ENCODE data around the gene PRR19.

PRR19 gene

GRCh38 chr19:42303101-42303464 lies 1.2 kb downstream of the PRR19 start:
- DNase-seq = no peak

DNA sequence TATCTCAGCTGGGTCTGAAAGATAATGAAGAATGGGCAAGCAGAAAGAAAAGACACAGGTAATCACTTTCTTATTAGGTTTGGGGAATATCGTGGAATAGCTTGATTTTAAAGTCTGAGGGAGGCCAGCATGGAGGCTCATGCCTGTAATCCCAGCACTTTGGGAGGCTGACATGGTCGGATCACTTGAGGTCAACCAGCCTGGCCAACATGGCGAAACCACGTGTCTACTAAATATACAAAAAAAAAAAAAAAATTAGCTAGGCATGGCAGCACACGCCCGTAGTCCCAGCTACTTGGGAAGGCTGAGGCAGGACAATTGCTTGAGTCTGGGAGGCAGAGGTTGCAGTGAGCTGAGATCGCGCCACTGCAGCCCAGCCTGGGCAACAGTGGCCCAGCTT lies 1.9 kb downstream of the PRR19 start:
- no peak for DNase-seq

DNA sequence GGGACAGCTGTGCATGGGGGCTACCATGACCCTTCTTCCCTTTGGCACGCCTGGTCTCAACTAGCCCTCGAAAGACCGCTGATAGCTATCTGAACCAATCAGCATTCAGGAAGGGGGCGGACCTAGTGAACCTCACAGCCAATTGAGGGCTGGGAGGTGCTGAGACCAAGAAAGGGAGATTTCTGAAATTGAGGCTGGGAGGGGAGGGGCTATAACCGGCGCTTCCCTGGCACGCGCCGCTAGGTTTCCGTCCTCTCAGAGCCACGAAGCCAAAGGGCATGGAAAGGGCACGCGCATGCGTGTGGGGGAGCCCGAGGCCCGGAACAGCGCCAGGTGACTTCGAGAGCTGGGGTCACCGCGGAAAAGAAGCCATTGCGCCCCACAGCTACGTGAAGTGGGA lies 4.7 kb downstream of the PRR19 start:
- no peak for DNase-seq

GRCh38 chr19:42309686-42310085 lies 7.8 kb downstream of the PRR19 start:
- no peak for DNase-seq

DNA sequence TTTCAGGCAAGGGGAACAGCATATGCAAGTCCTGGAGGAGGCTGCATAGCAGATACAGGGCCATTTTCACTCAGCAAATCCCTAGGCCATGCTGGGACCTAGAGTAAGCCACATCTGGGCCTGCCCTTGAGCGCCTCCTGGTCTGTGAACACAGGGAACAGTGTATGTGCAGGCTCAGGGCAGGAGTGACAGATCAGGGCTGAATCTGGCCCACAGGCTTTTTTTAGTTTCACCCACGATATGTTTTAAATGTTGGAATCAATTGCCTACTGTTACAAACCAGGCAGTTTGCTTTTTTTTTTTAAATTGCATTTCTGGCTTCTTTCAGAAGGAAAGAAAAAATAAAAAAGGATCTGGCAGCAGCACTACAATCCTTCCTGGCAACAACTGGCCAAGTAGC lies 9.7 kb downstream of the PRR19 start:
- no peak for DNase-seq

GRCh38 chr19:42312370-42312769 lies 10.4 kb downstream of the PRR19 start:
- DNase-seq = no peak

DNA sequence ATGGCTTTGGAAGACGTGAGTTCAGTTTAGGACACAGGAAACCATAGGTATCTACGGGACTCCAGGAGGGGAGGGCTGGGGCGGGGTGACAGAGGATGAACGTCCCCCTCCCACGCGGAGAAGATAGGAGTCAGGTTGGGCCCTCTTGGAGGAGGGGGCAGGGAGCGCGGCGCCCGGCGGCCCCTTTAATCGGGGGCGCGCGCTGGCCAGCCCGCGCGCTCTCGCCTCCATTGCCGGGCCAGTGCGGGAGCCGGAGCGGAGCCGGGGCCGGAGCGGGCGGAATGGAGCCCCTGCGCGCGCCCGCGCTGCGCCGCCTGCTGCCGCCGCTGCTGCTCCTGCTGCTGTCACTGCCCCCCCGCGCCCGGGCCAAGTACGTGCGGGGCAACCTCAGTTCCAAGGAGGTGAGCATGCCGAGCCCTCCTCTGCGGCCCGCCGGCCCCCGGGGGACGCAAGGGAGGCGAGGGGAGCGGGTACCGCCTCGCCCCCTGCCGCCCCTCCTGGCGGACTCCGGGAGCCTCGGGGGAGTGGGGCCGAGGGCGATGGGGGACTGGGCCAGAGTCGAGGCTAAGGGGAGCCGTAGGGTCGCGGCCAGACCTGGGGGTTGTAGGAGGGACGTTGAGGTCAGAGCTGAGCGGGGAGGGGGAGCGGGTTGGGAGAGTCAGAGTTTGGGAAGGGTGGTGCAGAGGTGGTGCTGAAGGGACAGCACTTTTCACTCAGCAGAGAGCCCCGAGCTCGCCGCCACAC lies 11.3 kb downstream of the PRR19 start, which contains the start of gene TMEM145:
Gene TMEM145, plus strand, starts transcription at position 214 of the 744 bp plus-strand sequence. Its CDS starts 68 bp downstream, at position 282.
- DNase-seq = peak; percentile 46

DNA sequence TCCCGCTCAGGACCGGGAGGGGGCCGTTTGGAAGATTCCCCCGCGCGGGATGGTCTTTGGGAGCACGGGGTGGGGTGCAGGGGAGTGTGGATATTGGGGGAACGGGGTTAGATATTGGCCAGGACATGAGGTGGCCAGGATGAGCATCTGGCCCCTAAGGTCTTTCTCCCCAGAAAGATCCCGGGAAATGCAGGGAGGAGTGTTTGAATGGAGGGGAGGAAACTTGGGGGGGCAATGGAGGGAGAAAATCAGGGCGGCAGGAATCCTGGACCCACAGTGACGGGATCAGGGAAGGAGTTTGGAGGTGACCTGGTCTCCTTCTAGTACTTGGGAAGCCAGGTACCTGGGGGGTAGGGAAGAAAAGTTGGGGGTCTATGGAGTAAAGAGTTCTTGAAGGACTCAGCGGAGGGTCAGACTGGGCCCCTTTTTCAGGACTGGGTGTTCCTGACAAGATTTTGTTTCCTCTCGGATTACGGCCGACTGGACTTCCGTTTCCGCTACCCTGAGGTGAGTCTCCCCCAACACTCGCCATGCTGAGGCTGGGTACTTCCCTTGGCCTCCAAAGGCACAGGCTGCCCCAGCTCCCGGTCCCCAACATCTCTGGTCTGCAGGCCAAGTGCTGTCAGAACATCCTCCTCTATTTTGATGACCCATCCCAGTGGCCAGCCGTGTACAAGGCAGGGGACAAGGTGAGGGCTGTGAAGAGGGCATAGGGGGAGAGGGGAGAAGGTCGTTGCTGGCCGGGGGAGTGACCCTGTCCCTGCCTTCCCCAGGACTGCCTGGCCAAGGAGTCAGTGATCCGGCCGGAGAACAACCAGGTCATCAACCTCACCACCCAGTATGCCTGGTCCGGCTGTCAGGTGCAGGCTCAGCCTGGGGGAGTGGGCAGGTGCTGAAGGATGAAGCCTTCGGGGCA lies 12.2 kb downstream of the PRR19 start:
- no peak for DNase-seq

GRCh38 chr19:42315024-42315423 lies 13.1 kb downstream of the PRR19 start:
- DNase-seq = no peak

DNA sequence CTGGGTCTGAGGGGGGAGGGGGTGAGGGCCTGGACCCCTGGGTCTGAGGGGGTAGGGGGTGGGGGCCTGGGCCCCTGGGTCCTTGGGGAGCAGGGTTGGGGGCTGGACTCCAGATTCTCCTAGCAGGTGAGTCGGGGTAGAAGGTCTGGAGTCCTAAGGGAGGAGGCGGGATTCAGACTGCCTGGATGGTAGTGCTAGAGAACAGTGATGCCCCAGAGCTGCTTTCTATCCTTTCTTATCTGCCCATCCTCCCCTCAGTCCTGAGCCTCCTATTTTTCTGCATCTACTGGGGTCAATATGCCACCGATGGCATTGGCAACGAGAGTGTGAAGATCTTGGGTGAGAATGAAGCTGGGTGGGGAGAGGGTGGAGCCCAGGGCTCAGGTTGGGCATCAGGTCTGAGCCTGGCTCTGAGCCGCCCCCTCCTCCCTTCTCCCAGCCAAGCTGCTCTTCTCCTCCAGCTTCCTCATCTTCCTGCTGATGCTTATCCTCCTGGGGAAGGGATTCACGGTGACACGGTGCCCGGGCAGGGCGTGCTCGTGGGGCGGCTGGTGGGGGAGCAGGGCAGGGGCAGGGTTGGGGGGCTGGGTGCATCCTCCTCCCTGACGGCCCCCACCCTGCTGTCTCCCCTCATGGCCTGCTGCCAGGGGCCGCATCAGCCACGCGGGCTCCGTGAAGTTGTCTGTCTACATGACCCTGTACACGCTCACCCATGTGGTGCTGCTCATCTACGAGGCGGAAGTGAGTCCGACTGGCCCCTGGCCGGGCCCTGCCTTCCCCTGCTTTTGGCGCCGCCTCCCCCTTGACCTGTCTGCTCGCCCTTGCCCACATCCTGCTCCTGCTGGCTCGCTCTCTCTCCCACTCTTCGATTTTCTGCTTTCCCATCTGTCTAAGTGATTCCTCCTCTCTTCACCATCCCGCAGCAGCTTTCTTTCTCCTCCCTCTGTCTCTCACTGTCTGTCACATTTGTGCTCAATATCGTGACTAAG lies 14.6 kb downstream of the PRR19 start:
- DNase-seq = peak; percentile 58

DNA sequence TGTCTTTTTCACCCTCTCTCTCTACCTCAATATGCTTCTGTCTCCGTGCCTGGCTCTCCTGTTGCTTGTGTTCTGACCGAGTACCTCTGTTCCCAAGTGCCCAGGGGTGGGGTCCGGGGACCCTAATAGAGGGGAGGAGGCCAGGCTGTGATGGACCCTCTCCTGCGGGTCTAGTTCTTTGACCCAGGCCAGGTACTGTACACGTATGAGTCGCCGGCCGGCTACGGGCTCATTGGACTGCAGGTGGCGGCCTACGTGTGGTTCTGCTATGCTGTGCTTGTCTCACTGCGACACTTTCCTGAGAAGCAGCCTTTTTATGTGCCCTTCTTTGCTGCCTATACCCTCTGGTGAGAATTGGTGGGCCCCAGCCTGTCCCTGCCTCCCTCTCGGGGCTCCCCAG lies 15.6 kb downstream of the PRR19 start:
- DNase-seq = no peak

DNA sequence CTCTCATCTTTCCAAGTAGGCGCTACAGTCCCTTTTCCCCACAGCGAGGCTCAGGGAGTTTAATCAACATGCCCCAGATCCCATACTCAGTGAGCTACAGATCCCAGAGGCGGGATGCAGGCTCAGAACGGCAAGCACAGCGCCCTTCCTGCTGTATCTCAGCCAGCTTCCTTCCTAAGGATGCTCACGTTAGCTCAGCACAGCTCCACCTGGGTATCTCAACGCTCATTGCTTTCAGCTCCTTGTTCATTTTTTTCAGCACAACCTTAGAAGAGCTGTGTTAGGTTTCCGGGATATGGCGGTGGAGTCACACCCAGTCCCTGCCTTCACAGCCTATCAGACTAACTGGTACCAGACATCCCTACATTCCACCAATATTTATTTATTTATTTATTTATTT lies 20.4 kb downstream of the PRR19 start:
- no peak for DNase-seq

GRCh38 chr19:42323473-42323851 lies 21.5 kb downstream of the PRR19 start:
- DNase-seq = no peak

- no peak for DNase-seq
Measured at GRCh38 chr19:42323852-42324654, 22.1 kb downstream of the PRR19 start.

GRCh38 chr19:42324655-42325307 lies 22.8 kb downstream of the PRR19 start:
- DNase-seq = no peak

DNA sequence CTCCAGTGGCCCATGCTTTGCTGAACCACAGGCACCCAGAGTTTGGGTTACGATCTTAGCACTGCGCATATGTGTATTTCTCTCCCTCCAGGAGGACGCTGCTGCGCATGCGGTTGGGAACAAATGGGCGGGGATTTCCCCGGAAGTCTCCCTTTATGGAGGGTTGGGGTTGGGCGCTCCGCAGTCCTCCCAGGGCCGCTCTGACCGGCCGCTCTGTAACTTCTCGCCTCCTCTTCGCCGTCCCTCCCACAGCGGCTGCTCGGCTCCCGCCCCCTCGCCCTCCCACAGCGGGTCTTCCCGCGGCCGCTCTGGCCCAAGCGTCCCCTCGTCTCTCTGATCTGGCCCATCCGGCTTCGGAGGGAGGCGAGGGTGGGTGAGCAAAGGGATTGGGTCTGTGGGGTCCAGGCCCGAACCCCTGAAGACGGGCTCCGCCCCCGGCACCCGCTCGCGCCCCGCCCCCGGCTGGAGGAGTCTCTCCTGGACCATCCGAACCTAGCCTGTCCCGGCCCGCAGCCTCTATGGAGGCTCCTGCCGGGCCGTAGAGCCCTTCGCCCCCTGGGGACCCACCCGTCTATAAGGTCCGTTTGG lies 23.5 kb downstream of the PRR19 start, which contains the start of gene MEGF8:
Gene MEGF8, plus strand, starts transcription at position 328 of the 588 bp plus-strand sequence. CDS start 609 bp downstream, outside the sequence.
- DNase-seq = peak; percentile 99

- DNase-seq = no peak
Measured at GRCh38 chr19:42325896-42326771, 24.2 kb downstream of the PRR19 start.

- no peak for DNase-seq
Measured at GRCh38 chr19:42326969-42327368, 25.0 kb downstream of the PRR19 start.

DNA sequence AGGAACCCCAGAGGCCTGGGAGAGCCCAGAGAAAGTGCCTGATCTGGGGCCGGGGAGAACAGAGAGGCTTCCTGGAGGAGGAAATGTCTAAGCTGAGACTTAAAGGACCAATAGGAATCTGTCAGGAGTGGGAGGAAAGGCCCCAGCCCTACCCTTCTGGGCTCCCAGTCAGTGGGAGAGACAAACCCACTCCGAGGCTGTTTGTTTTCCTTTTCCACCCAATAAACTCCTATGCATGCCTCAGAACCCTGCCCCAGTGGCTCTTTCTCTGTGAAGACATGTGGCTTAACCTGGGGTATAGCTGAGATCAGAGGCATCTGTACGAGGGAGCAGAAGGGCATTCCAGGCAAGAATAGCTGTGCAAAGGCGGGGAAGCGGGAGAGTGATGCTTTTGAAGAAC lies 25.4 kb downstream of the PRR19 start:
- no peak for DNase-seq

- no peak for DNase-seq
Measured at GRCh38 chr19:42328106-42328505, 26.2 kb downstream of the PRR19 start.

Measured in NCI-H510A (cell line).